Keratinocyte (primary cell): ENCODE measurements around the gene PTBP3. TPM values are rescaled to one million over a fixed set of nuclear protein-coding genes. Genes with fewer than 3 reads are reported as not detected.
A peak's percentile ranks its signal among the peaks of the same experiment; 100 is the strongest.

Source experiments
- DNase-seq: peaks from one replicate; pipeline ENCODE4 v3.0.0-alpha.2; 2011; ENCODE audit warnings: low read depth, missing footprints, low spot score
- FAIRE-seq: peaks from 2 replicates; lab custom pipeline; 2011; peaks lifted over from hg19 to GRCh38; lab: Jason Lieb, UNC
- H2AFZ ChIP-seq: 2 replicates; pipeline ENCODE4 v1.6.0; 2012; ENCODE audit warnings: low read length, control low read depth, inconsistent platforms; ENCODE audit not compliant: control insufficient read depth
- H3K27ac ChIP-seq: 2 replicates; pipeline ENCODE4 v1.5.1; 2011; ENCODE audit warnings: low read length; ENCODE audit not compliant: control insufficient read depth, insufficient read depth
- H3K27me3 ChIP-seq: 3 replicates; pipeline ENCODE4 v1.6.0; 2011; ENCODE audit warnings: low read length; ENCODE audit not compliant: control insufficient read depth, insufficient read depth; ENCODE audit errors: extremely low read depth
- H3K36me3 ChIP-seq, 2 experiments: 2 replicates in 1 of 2; 3 replicates in 1 of 2; pipeline ENCODE4 v1.5.1; 2011; ENCODE audit warnings: low read length in 2 of 2, mild to moderate bottlenecking in 1 of 2; ENCODE audit not compliant: control insufficient read depth in 2 of 2, insufficient read depth in 2 of 2; ENCODE audit errors: extremely low read depth in 1 of 2
- H3K4me1 ChIP-seq: 3 replicates; pipeline ENCODE4 v1.5.1; 2011; ENCODE audit warnings: low read length; ENCODE audit not compliant: control insufficient read depth, insufficient read depth; ENCODE audit errors: extremely low read depth
- H3K4me2 ChIP-seq: 3 replicates; pipeline ENCODE4 v1.6.0; 2011; ENCODE audit warnings: low read depth, low read length; ENCODE audit not compliant: control insufficient read depth, insufficient read depth; ENCODE audit errors: extremely low read depth
- H3K4me3 ChIP-seq, 3 experiments: fragments of 200-600 bp in 1 of 3; sonication (generic) in 1 of 3; 2 replicates in 2 of 3; 3 replicates in 1 of 3; pipeline ENCODE4 v1.5.1; 2011 to 2016; ENCODE audit warnings: low read length in 3 of 3, mild to moderate bottlenecking in 3 of 3, control low read depth in 2 of 3, inconsistent platforms in 1 of 3, low read depth in 1 of 3, mixed read lengths in 1 of 3, mixed run types in 1 of 3, moderate library complexity in 1 of 3; ENCODE audit not compliant: control insufficient read depth in 2 of 3, insufficient read depth in 2 of 3; ENCODE audit errors: extremely low read depth in 1 of 3
- H3K79me2 ChIP-seq: 2 replicates; pipeline ENCODE4 v1.6.0; 2012; ENCODE audit warnings: low read length; ENCODE audit not compliant: control insufficient read depth, insufficient read depth
- H3K9ac ChIP-seq: 3 replicates; pipeline ENCODE4 v1.6.0; 2011; ENCODE audit warnings: low read length; ENCODE audit not compliant: control insufficient read depth, insufficient read depth; ENCODE audit errors: extremely low read depth
- H3K9me1 ChIP-seq: 3 replicates; pipeline ENCODE4 v1.6.0; 2011; ENCODE audit warnings: low read length; ENCODE audit not compliant: control insufficient read depth, insufficient read depth; ENCODE audit errors: extremely low read depth
- H3K9me3 ChIP-seq: 2 replicates; pipeline ENCODE4 v1.5.1; 2012; ENCODE audit warnings: low read depth, low read length; ENCODE audit not compliant: control insufficient read depth
- H4K20me1 ChIP-seq: 3 replicates; pipeline ENCODE4 v1.6.0; 2011; ENCODE audit warnings: low read length; ENCODE audit not compliant: control insufficient read depth, insufficient read depth; ENCODE audit errors: extremely low read depth
- CTCF ChIP-seq, 3 experiments: IDR thresholded peaks in 1 of 3; conservative IDR thresholded peaks in 1 of 3; optimal IDR thresholded peaks in 1 of 3; 2 replicates in 2 of 3; 3 replicates in 1 of 3; pipeline versions ENCODE3 to v1.5.1; 2011; ENCODE audit warnings: low read length in 3 of 3, mild to moderate bottlenecking in 3 of 3, moderate library complexity in 2 of 3, control low read depth in 1 of 3, inconsistent platforms in 1 of 3; ENCODE audit not compliant: insufficient read depth in 2 of 3; ENCODE audit errors: extremely low read depth in 1 of 3
- EZH2 ChIP-seq: IDR thresholded peaks from one replicate; pipeline ENCODE4 v1.6.1; 2012; ENCODE audit warnings: inconsistent platforms, mild to moderate bottlenecking, low read length, moderate library complexity
- dilution Hi-C: fragments of 300-500 bp; cut with MboI; formaldehyde crosslinking; loops from one replicate; pipeline ENCODE4 v1.7.0; 2020; ENCODE audit warnings: low sequenced_read_pairs; ENCODE audit not compliant: extremely low pct_ligation_motif_present
- polyA plus RNA-seq, 5 experiments: library from polyadenylated mRNA; depleted of rRNA in 3 of 5; stranded (reverse) in 3 of 5; stranded (forward) in 1 of 5; unstranded in 1 of 5; fragments of >200 nt; gene quantifications; 1 replicate in 1 of 5; 2 replicates in 3 of 5; 3 replicates in 1 of 5; pipeline versions ENCODE4 v1.2.1 to v1.2.3, GENCODE V29; 2011 to 2012; ENCODE audit warnings: missing spikeins in 2 of 5, low read depth in 1 of 5, low replicate concordance in 1 of 5

Gene PTBP3
- polyA plus RNA-seq, 1 donor (not counting 4 experiments of a cell fraction or from before 2014, with no cell fraction given), result 51.0 TPM

GRCh38 chr9:112241491-112241890 lies 91.9 kb downstream of the PTBP3 start:
- no peak for DNase-seq
- TF ChIP-seq EZH2 (no peak), CTCF (optimal IDR thresholded peaks at IDR 0.05 in 1 of 3, IDR thresholded peaks at IDR 0.05 in 1 of 3, conservative IDR thresholded peaks at IDR 0.05 in 1 of 3; ENCODE audit: extremely low read depth in 1 of 3, insufficient read depth in 2 of 3, low read length in 3 of 3) (no peak)
- H3K4me1 ChIP-seq, result peaks cover 11% of the 10 kb centered on the region
- no peaks in the 10 kb centered on the region for H3K9me1 ChIP-seq
- H4K20me1 ChIP-seq, result no peaks in the 10 kb centered on the region
- H3K27me3 ChIP-seq, result no peaks in the 10 kb centered on the region
- no peak overlapping the region for H3K4me3 ChIP-seq
- H3K9ac ChIP-seq, result no peak overlapping the region
- peak overlapping the region; percentile 14 for H3K27ac ChIP-seq
- no peak overlapping the region for H2AFZ ChIP-seq
- peak; percentile 59 for FAIRE-seq
- dilution Hi-C loops, result no loop called here
- H3K4me2 ChIP-seq, result no peak overlapping the region
- H3K9me3 ChIP-seq, result no peaks in the 10 kb centered on the region
- peaks cover 5 to 13% of the 10 kb centered on the region in 2 experiments for H3K36me3 ChIP-seq
- peaks cover 44% of the 10 kb centered on the region for H3K79me2 ChIP-seq

GRCh38 chr9:112239708-112240107 lies 93.7 kb downstream of the PTBP3 start:
- no peaks in the 10 kb centered on the region for H4K20me1 ChIP-seq
- H3K36me3 ChIP-seq, result peaks cover 5 to 9% of the 10 kb centered on the region in 2 experiments
- DNase-seq, result no peak
- no peak for FAIRE-seq
- H3K9me3 ChIP-seq, result no peaks in the 10 kb centered on the region
- no peaks in the 10 kb centered on the region for H3K9me1 ChIP-seq
- no peaks in the 10 kb centered on the region for H3K27me3 ChIP-seq
- dilution Hi-C loops, result no loop called here
- H3K79me2 ChIP-seq, result peaks cover 36% of the 10 kb centered on the region
- H3K4me1 ChIP-seq, result peaks cover 11% of the 10 kb centered on the region
- no peak overlapping the region for H3K4me2 ChIP-seq
- no peak overlapping the region for H3K27ac ChIP-seq
- no peak overlapping the region for H3K4me3 ChIP-seq
- no peak overlapping the region for H2AFZ ChIP-seq
- H3K9ac ChIP-seq, result no peak overlapping the region
- TF ChIP-seq CTCF (optimal IDR thresholded peaks at IDR 0.05 in 1 of 3, IDR thresholded peaks at IDR 0.05 in 1 of 3, conservative IDR thresholded peaks at IDR 0.05 in 1 of 3; ENCODE audit: extremely low read depth in 1 of 3, insufficient read depth in 2 of 3, low read length in 3 of 3) (no peak), EZH2 (no peak)
